Endothelial cell of hepatic sinusoid (primary cell): ENCODE measurements around the gene P3H4.
"Not testable (repeated sequence)": the region's sequence is repeated elsewhere in the genome, so short reads cannot be mapped to it uniquely, and the experiment has no call there.

ENCODE experiments used
- in situ Hi-C: cut with HindIII; loops from 2 replicates; pipeline ENCODE4 v1.10.0; 2017; ENCODE audit warnings: low sequenced_read_pairs

The P3H4 gene

DNA sequence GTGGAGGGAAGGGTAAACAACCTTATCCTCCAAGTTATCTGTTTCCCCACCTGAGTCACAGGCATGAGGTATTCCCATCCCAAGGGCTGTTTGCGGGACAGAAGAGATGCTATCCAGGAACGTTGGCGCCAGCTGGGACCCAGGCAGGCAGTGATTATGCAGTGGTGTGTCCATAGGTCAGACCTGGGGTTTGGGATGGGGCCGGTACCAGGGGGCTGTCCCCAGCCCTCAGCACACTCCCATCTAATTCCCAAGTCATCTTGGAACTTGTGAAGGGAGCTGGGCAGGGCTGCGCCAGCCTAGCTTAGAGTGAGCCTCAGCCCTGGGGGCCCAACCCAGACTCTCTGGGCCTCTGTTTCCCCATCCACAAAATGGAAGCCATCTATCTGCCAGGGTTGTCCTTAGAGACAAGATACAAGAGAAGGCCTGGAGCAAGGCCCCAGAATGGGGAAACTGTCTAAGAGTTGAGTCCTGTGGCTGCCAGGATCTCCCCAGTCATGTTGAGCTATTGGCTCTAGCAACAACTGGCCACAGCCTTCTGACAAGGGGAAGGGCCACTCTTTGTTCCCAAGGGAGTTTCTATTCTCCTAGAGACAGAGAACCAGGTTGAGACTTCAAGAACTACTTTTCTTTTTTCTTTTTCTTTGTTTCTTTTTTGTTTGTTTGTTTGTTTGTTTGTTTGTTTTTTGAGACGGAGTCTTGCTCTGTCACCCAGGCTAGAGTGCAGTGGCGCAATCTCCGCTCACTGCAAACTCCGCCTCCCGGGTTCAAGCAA is 15.4 kb downstream of the P3H4 start:
- in situ Hi-C loops, result no loop called here

- in situ Hi-C loops, result no loop called here
Observed at GRCh38 chr17:41794540-41794975, 17.2 kb downstream of the P3H4 start.

DNA sequence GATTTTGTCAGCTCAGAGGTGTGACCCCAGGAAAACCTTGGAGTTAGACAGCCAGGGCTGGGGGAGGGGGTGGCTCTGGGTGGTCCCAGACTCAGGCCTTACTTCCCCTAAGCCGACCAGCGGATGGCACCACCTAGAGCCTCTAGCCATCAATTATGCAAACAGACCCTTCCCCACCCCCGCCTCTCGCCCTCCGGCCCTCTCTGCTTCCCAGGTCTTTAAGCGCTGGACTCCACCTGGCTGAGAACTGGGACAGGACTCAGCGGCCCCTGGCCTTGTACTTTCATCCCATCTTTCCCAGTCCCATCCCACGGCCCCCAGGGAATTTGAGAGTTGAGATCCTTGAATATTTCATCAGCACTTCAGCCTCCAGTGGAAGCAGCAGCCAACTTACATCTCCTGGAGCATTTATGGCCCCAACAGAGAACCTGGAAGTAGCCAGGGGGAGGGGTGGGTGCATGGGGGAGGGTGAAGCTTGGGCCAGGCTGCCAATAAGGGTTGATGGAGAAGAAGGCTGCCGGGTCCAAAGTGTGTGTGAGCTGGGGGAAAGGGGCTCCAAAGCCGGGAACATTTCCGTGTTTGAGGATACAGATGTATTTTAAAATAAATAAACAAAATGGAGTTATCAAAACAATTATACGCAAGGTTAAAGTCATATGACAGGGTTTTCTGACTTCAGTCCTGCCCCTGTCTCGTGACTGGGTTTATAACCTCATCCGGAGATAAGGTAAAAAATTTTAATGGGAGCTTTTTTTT is 17.8 kb downstream of the P3H4 start:
- in situ Hi-C loops, result no loop called here

GRCh38 chr17:41792845-41793783 is 18.6 kb downstream of the P3H4 start:
- in situ Hi-C loops, result no loop called here

DNA sequence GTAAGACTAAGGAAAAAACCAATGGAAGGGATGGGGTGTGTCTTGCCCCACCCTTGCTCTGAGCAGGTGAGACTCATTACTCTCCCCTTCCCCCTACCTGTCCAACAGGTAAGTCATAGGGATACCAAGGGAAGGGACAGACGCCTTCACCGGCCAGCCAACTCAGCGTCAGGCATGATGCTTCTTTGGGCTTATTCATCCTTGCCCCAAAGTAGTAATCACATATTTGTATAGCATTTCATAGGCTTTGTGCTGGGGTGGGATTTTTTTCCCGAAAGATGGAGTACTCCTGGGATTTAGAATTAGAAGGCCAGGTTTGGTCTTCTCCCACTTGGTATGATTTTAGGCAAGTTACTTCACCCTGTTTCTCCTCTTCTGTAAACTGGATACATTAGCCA is 24.7 kb downstream of the P3H4 start:
- in situ Hi-C loops, result no loop called here

GRCh38 chr17:41786227-41787020 is 25.3 kb downstream of the P3H4 start, which contains the start of gene JUP:
Gene JUP, minus strand, starts transcription at chr17:41786711. Its CDS starts 14,857 bp downstream, at chr17:41771854.
- in situ Hi-C loops, result no loop called here

GRCh38 chr17:41785859-41786226 is 25.9 kb downstream of the P3H4 start:
- in situ Hi-C loops, result no loop called here

- in situ Hi-C loops, result no loop called here
Observed at GRCh38 chr17:41785091-41785858, 26.5 kb downstream of the P3H4 start.

- in situ Hi-C loops, result no loop called here
Observed at GRCh38 chr17:41784207-41784744, 27.5 kb downstream of the P3H4 start.

- in situ Hi-C loops, result no loop called here
Observed at GRCh38 chr17:41782142-41782541, 29.6 kb downstream of the P3H4 start.

GRCh38 chr17:41781404-41782110 is 30.2 kb downstream of the P3H4 start:
- in situ Hi-C loops, result no loop called here

GRCh38 chr17:41779954-41780353 is 31.8 kb downstream of the P3H4 start:
- in situ Hi-C loops, result no loop called here

GRCh38 chr17:41777574-41778188 is 34.1 kb downstream of the P3H4 start:
- in situ Hi-C loops, result no loop called here

GRCh38 chr17:41777157-41777573 is 34.6 kb downstream of the P3H4 start:
- in situ Hi-C loops, result no loop called here

- in situ Hi-C loops, result not testable (repeated sequence)
Observed at GRCh38 chr17:41776262-41776900, 35.4 kb downstream of the P3H4 start.

GRCh38 chr17:41775394-41776226 is 36.1 kb downstream of the P3H4 start:
- in situ Hi-C loops, result no loop called here

GRCh38 chr17:41773731-41774193 is 38.0 kb downstream of the P3H4 start:
- in situ Hi-C loops, result no loop called here
